WTC11 (cell line): ENCODE results near the gene UNCX. TPM values are rescaled to one million over a fixed set of nuclear protein-coding genes. Genes with fewer than 3 reads are reported as not detected.

Experiments used
- ATAC-seq: fragments of 200-7000 bp; cut with Tn5 transposase; 2 replicates; pipeline ENCODE4 v1.10.0; 2021; ENCODE audit warnings: mild to moderate bottlenecking, moderate library complexity
- CTCF ChIA-PET: fragments of 300-600 bp; sonication (Branson Sonifier 250); formaldehyde crosslinking; loops from one replicate; lab custom pipeline; 2021; ENCODE audit warnings: antibody characterized with exemption; lab: Charles Lee
- POLR2A ChIA-PET: fragments of 350-600 bp; sonication (Branson Sonifier 250); formaldehyde crosslinking; loops from one replicate; lab custom pipeline; 2021; ENCODE audit warnings: antibody characterized with exemption; lab: Charles Lee
- DNase-seq: peaks from one replicate; pipeline ENCODE4 v3.0.0; 2021; ENCODE audit warnings: low spot score
- H3K27ac Mint-ChIP-seq: 2 replicates; pipeline ENCODE4 v1.8.0; 2021; ENCODE audit warnings: mixed read lengths
- H3K27me3 Mint-ChIP-seq: 2 replicates; pipeline ENCODE4 v1.8.0; 2021; ENCODE audit warnings: low read depth, mild to moderate bottlenecking, moderate library complexity, mixed read lengths
- H3K36me3 Mint-ChIP-seq: 2 replicates; pipeline ENCODE4 v1.8.0; 2021; ENCODE audit warnings: mixed read lengths
- H3K4me1 Mint-ChIP-seq: 2 replicates; pipeline ENCODE4 v1.8.0; 2022; ENCODE audit warnings: mixed read lengths
- H3K4me3 Mint-ChIP-seq: 2 replicates; pipeline ENCODE4 v1.8.0; 2021; ENCODE audit warnings: mild to moderate bottlenecking, moderate library complexity, mixed read lengths
- H3K9me3 Mint-ChIP-seq: 2 replicates; pipeline ENCODE4 v1.8.0; 2021; ENCODE audit warnings: mixed read lengths
- ATF6 ChIP-seq: sonication (generic); formaldehyde crosslinking; IDR thresholded peaks from 2 replicates; pipeline ENCODE4 v1.8.1; 2023; ENCODE audit warnings: mild to moderate bottlenecking, missing genetic modification reagents
- ELF4 ChIP-seq: sonication (generic); formaldehyde crosslinking; IDR thresholded peaks from 2 replicates; pipeline ENCODE4 v1.8.1; 2022; ENCODE audit warnings: low read depth, mild to moderate bottlenecking, moderate library complexity, missing genetic modification reagents
- FOXK1 ChIP-seq: sonication (generic); formaldehyde crosslinking; IDR thresholded peaks from 2 replicates; pipeline ENCODE4 v1.8.0; 2022; ENCODE audit warnings: mild to moderate bottlenecking, moderate library complexity, missing genetic modification reagents
- GRHL2 ChIP-seq: fragments of 250-450 bp; sonication (Bioruptor Pico); IDR thresholded peaks from 2 replicates; pipeline ENCODE4 v1.8.0; 2022; ENCODE audit warnings: mild to moderate bottlenecking, moderate library complexity; ENCODE audit not compliant: insufficient replicate concordance, severe bottlenecking
- NR2C2 ChIP-seq: sonication (generic); formaldehyde crosslinking; IDR thresholded peaks from 2 replicates; pipeline ENCODE4 v1.8.0; 2022; ENCODE audit warnings: mild to moderate bottlenecking, missing genetic modification reagents
- OVOL2 ChIP-seq: fragments of 250-450 bp; sonication (Bioruptor Pico); IDR thresholded peaks from 2 replicates; pipeline ENCODE4 v1.9.0; 2021; ENCODE audit warnings: mild to moderate bottlenecking, borderline replicate concordance
- ZBTB21 ChIP-seq: sonication (generic); formaldehyde crosslinking; IDR thresholded peaks from 2 replicates; pipeline ENCODE4 v1.8.1; 2023; ENCODE audit warnings: mild to moderate bottlenecking, missing genetic modification reagents, borderline replicate concordance
- ZNF416 ChIP-seq: fragments of 250-450 bp; sonication (Bioruptor Pico); IDR thresholded peaks from 2 replicates; pipeline ENCODE4 v1.9.0; 2021; ENCODE audit warnings: mild to moderate bottlenecking, inconsistent platforms
- ZSCAN18 ChIP-seq: fragments of 250-450 bp; sonication (Bioruptor Pico); IDR thresholded peaks from 2 replicates; pipeline ENCODE4 v2.1.2; 2022; ENCODE audit warnings: mild to moderate bottlenecking, moderate library complexity
- total RNA-seq: library from RNA; stranded (reverse); gene quantifications from 3 replicates; pipeline ENCODE4 v1.2.3, GENCODE V29; 2021
- TF ChIP-seq, protein P1 (sequence below): sonication (generic); formaldehyde crosslinking; IDR thresholded peaks from 2 replicates; pipeline ENCODE4 v1.8.1; 2022; ENCODE audit warnings: missing genetic modification reagents, borderline replicate concordance
- TF ChIP-seq, protein P2 (sequence below): sonication (generic); formaldehyde crosslinking; IDR thresholded peaks from 2 replicates; pipeline ENCODE4 v1.8.0; 2022; ENCODE audit warnings: mild to moderate bottlenecking, missing genetic modification reagents
- TF ChIP-seq, protein P3 (sequence below): sonication (generic); formaldehyde crosslinking; conservative IDR thresholded peaks from 2 replicates; pipeline ENCODE4 v1.8.1; 2023; ENCODE audit warnings: mild to moderate bottlenecking, low read depth, missing genetic modification reagents, moderate library complexity
- TF ChIP-seq, protein P4 (sequence below): fragments of 250-450 bp; sonication (Bioruptor Pico); conservative IDR thresholded peaks from 2 replicates; pipeline ENCODE4 v1.9.0; 2021; ENCODE audit warnings: mild to moderate bottlenecking

The UNCX gene
- total RNA-seq, 1 experiment from 2014 or later: not detected

GRCh38 chr7:1210321-1210978 is 22.2 kb upstream of the UNCX start:
- H3K27ac Mint-ChIP-seq: no peak overlapping the region
- TF ChIP-seq ATF6 (CRISPR knock-in tag) (no peak), ZNF416 (CRISPR knock-in tag) (no peak), ELF4 (no peak), NR2C2 (CRISPR knock-in tag) (no peak), OVOL2 (CRISPR knock-in tag) (no peak), GRHL2 (CRISPR knock-in tag) (no peak), ZSCAN18 (CRISPR knock-in tag) (no peak), FOXK1 (CRISPR knock-in tag) (no peak), ZBTB21 (no peak)
- TF ChIP-seq, protein P1, sequence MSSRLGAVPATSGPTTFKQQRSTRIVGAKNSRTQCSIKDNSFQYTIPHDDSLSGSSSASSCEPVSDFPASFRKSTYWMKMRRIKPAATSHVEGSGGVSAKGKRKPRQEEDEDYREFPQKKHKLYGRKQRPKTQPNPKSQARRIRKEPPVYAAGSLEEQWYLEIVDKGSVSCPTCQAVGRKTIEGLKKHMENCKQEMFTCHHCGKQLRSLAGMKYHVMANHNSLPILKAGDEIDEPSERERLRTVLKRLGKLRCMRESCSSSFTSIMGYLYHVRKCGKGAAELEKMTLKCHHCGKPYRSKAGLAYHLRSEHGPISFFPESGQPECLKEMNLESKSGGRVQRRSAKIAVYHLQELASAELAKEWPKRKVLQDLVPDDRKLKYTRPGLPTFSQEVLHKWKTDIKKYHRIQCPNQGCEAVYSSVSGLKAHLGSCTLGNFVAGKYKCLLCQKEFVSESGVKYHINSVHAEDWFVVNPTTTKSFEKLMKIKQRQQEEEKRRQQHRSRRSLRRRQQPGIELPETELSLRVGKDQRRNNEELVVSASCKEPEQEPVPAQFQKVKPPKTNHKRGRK: no peak
- TF ChIP-seq, protein P2, sequence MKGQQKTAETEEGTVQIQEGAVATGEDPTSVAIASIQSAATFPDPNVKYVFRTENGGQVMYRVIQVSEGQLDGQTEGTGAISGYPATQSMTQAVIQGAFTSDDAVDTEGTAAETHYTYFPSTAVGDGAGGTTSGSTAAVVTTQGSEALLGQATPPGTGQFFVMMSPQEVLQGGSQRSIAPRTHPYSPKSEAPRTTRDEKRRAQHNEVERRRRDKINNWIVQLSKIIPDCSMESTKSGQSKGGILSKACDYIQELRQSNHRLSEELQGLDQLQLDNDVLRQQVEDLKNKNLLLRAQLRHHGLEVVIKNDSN: no peak
- TF ChIP-seq, protein P3, sequence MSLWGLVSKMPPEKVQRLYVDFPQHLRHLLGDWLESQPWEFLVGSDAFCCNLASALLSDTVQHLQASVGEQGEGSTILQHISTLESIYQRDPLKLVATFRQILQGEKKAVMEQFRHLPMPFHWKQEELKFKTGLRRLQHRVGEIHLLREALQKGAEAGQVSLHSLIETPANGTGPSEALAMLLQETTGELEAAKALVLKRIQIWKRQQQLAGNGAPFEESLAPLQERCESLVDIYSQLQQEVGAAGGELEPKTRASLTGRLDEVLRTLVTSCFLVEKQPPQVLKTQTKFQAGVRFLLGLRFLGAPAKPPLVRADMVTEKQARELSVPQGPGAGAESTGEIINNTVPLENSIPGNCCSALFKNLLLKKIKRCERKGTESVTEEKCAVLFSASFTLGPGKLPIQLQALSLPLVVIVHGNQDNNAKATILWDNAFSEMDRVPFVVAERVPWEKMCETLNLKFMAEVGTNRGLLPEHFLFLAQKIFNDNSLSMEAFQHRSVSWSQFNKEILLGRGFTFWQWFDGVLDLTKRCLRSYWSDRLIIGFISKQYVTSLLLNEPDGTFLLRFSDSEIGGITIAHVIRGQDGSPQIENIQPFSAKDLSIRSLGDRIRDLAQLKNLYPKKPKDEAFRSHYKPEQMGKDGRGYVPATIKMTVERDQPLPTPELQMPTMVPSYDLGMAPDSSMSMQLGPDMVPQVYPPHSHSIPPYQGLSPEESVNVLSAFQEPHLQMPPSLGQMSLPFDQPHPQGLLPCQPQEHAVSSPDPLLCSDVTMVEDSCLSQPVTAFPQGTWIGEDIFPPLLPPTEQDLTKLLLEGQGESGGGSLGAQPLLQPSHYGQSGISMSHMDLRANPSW: no peak
- TF ChIP-seq, protein P4, sequence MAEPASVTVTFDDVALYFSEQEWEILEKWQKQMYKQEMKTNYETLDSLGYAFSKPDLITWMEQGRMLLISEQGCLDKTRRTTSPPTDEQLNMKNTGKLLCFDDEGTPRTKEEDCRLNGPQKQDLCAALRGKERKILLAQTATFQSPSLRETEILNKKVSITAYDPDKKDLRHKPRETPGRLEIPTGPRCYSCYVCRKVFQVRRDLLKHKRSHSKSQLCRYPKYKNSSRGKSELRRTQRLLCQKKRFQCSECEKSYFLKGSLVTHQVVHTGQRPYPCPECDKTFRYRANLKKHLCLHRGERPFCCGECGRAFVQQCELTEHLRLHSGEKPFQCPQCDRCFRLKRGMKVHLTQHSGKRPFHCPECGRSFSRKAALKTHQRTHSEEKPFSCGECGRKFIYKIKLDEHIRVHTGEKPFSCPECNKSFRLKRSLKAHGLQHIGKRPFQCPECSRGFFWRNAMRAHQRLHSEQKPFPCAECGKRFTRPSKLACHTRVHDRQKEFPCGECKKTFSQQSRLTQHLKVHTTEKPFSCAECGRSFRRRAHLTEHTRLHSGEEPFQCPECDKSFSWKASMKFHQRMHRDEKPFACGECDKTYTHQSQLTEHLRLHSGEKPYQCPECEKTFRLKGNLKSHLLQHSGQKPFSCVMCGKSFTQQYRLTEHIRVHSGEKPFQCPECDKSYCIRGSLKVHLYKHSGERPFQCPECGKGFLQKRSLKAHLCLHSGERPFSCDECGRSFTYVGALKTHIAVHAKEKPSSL (CRISPR knock-in tag): no peak
- TF ChIP-seq, all 79 proteins: peak for 0
- no peaks in the 10 kb centered on the region for H3K36me3 Mint-ChIP-seq
- no peak for ATAC-seq
- no peaks in the 10 kb centered on the region for H3K9me3 Mint-ChIP-seq
- ChIA-PET POLR2A (interaction anchor here (0.6 kb wide), 1 partner anchor 10 kb away, joined by 3 read pairs; no protein-coding TSS in a partner anchor), CTCF (interaction anchor here (0.6 to 1.4 kb wide), 4 partner anchors 9 to 160 kb away, joined by 3 to 4 read pairs (median 4); no protein-coding TSS in a partner anchor)
- H3K27me3 Mint-ChIP-seq: peaks cover 3% of the 10 kb centered on the region; the same call in 1 of the 2 replicates
- H3K4me1 Mint-ChIP-seq: no peaks in the 10 kb centered on the region
- no peak overlapping the region for H3K4me3 Mint-ChIP-seq
- DNase-seq: no peak
